SU-DHL-6 (cell line): Measurements from ENCODE around the gene GAREM1.

Experiments used
- H2AFZ ChIP-seq: fragments of 200-600 bp; sonication (generic); 2 replicates; pipeline ENCODE4 v1.6.1; 2014; ENCODE audit warnings: low read depth, mild to moderate bottlenecking, moderate library complexity, mixed read lengths, antibody characterized with exemption, low read length; ENCODE audit not compliant: severe bottlenecking
- H3F3A ChIP-seq: fragments of 200-600 bp; shearing (Covaris generic); 2 replicates; pipeline ENCODE4 v1.6.0; 2016; ENCODE audit warnings: antibody characterized with exemption, mild to moderate bottlenecking; ENCODE audit not compliant: insufficient read depth
- H3K27ac ChIP-seq: fragments of 200-600 bp; sonication (generic); 2 replicates; pipeline ENCODE4 v1.5.1; 2016; ENCODE audit warnings: low read depth, mild to moderate bottlenecking, low read length, moderate library complexity, mixed read lengths
- H3K27me3 ChIP-seq: fragments of 200-600 bp; sonication (generic), shearing (Covaris generic); 2 replicates; pipeline ENCODE4 v1.6.0; 2014; ENCODE audit warnings: mild to moderate bottlenecking, low read length
- H3K36me3 ChIP-seq: fragments of 200-600 bp; sonication (generic); 2 replicates; pipeline ENCODE4 v1.6.1; 2014; ENCODE audit warnings: mild to moderate bottlenecking, low read length, mixed read lengths
- H3K4me2 ChIP-seq: fragments of 300-600, 200-600 bp; shearing (Covaris generic), sonication (generic); 2 replicates; pipeline ENCODE4 v1.6.0; 2014; ENCODE audit warnings: low read length, low read depth, mild to moderate bottlenecking; ENCODE audit not compliant: poor library complexity, severe bottlenecking
- H3K4me3 ChIP-seq: fragments of 200-600 bp; sonication (generic); 2 replicates; pipeline ENCODE4 v1.5.1; 2014; ENCODE audit warnings: antibody characterized with exemption, low read length, mild to moderate bottlenecking, mixed read lengths; ENCODE audit not compliant: insufficient read depth, poor library complexity, severe bottlenecking
- H3K79me2 ChIP-seq: fragments of 200-600 bp; sonication (generic); 2 replicates; pipeline ENCODE4 v1.6.1; 2014; ENCODE audit warnings: mild to moderate bottlenecking, low read length, moderate library complexity; ENCODE audit not compliant: insufficient read depth
- H3K9ac ChIP-seq: fragments of 200-600 bp; sonication (generic); 2 replicates; pipeline ENCODE4 v1.7.0; 2014; ENCODE audit warnings: mild to moderate bottlenecking, low read length
- H3K9me2 ChIP-seq: fragments of 200-600 bp; sonication (generic); replicated peaks from 2 replicates; pipeline ENCODE4 v1.6.1; 2014; ENCODE audit warnings: low read length; ENCODE audit not compliant: insufficient read depth
- H3K9me3 ChIP-seq: fragments of 200-600 bp; sonication (generic); 2 replicates; pipeline ENCODE4 v1.6.1; 2014; ENCODE audit warnings: low read length, mixed read lengths; ENCODE audit not compliant: insufficient read depth
- H4K20me1 ChIP-seq: fragments of 200-600 bp; sonication (generic); 2 replicates; pipeline ENCODE4 v1.6.1; 2014; ENCODE audit warnings: low read depth, mild to moderate bottlenecking, antibody characterized with exemption, low read length, moderate library complexity, mixed read lengths
- CTCF ChIP-seq: fragments of 200-600 bp; sonication (generic); IDR thresholded peaks from one replicate; pipeline ENCODE4 v1.5.1; 2017; ENCODE audit warnings: antibody characterized with exemption, mild to moderate bottlenecking, low read length, moderate library complexity; ENCODE audit not compliant: insufficient read depth, poor library complexity, severe bottlenecking
- EZH2phosphoT487 ChIP-seq: fragments of 200-600 bp; sonication (generic), shearing (Covaris generic); conservative IDR thresholded peaks from 2 replicates; pipeline ENCODE4 v1.6.1; 2018; ENCODE audit warnings: mild to moderate bottlenecking, antibody characterized with exemption, low read length, moderate library complexity, mixed read lengths

Gene GAREM1

GRCh38 chr18:32425466-32425865 is 45.2 kb downstream of the GAREM1 start:
- no peak for TF ChIP-seq CTCF
- Histone ChIP-seq H2AFZ (no peak overlapping the region), H3K9me2 (no peaks in the 10 kb centered on the region), H4K20me1 (no peaks in the 10 kb centered on the region), H3K27me3 (no peaks in the 10 kb centered on the region), H3K4me3 (no peak overlapping the region), H3K9me3 (no peaks in the 10 kb centered on the region), H3K79me2 (no peaks in the 10 kb centered on the region), H3K9ac (no peak overlapping the region), H3K4me2 (no peak overlapping the region), H3K27ac (no peak overlapping the region), H3K36me3 (no peaks in the 10 kb centered on the region), H3F3A (no peaks in the 10 kb centered on the region)

DNA sequence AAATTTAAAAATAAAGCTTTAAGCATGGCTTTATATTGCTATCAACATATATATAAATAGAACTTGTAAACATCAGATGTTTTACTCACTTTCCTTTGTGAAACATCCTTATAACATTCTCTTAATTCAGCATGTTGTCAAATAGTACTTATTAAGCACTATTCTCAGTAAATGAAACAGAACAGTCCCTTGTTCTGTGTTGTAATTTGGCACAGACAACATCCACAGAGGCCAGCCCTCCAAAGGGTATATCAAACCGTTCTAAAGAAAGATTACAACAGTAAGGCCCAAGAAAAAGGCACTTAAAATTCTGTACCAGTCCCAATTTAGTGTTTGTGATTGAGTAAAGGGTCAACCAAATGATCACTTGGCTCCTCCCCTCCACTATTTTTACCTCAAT is 46.0 kb downstream of the GAREM1 start:
- Histone ChIP-seq H3K4me2 (no peak overlapping the region), H3K36me3 (no peaks in the 10 kb centered on the region), H3K9ac (no peak overlapping the region), H2AFZ (no peak overlapping the region), H3F3A (no peaks in the 10 kb centered on the region), H3K9me2 (no peaks in the 10 kb centered on the region), H3K27me3 (no peaks in the 10 kb centered on the region), H4K20me1 (no peaks in the 10 kb centered on the region), H3K79me2 (no peaks in the 10 kb centered on the region), H3K9me3 (no peaks in the 10 kb centered on the region), H3K27ac (no peak overlapping the region), H3K4me3 (no peak overlapping the region)
- TF ChIP-seq EZH2phosphoT487 (no peak), CTCF (no peak)

DNA sequence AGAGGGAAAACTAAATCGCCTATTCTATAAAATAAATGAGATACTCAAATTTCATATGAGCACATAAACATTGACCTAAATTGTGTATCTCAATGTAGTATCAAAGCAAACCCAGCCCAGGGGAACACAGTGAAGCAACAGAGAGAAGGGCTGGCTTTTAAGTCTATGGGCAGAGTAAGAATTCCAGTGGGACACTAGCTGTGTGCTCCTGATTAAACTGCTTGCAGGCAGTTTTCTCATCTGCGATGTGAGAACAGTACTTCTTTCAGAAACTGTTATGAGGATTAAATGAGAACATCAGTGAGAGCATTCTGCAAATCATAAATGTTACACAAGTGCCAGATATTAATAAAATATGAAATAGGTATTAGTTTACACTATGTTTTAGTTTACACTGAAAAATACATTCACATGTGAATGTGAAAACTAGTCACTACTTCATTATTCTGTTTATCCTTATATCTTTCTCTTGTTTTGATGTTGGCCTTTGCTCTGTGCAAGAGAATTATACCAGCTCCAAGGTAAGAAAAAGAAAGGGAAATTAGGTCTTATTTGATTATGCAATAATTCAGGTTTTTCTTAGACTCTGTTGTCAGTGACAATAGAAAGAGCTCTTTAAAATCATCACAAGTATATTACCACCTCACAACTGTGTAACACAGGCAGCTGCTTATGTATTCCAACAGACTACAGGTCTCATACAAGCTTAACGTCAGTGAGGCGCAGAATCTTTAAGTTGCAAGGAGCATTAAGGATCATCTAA is 47.5 kb downstream of the GAREM1 start:
- Histone ChIP-seq H3K4me2 (no peak overlapping the region), H3K27me3 (no peaks in the 10 kb centered on the region), H3K9me3 (no peaks in the 10 kb centered on the region), H3K27ac (no peak overlapping the region), H3K36me3 (no peaks in the 10 kb centered on the region), H3K9me2 (no peaks in the 10 kb centered on the region), H3K4me3 (no peak overlapping the region), H4K20me1 (no peaks in the 10 kb centered on the region), H2AFZ (no peak overlapping the region), H3K79me2 (no peaks in the 10 kb centered on the region), H3K9ac (no peak overlapping the region), H3F3A (no peaks in the 10 kb centered on the region)
- no peak for TF ChIP-seq EZH2phosphoT487
- no peak for TF ChIP-seq CTCF
